ENCODE data around the gene IRS1. TPM values are rescaled to one million over a fixed set of nuclear protein-coding genes. Genes with fewer than 3 reads are reported as not detected.
"Not testable (repeated sequence)": the region's sequence is repeated elsewhere in the genome, so short reads cannot be mapped to it uniquely, and the experiment has no call there.

IRS1 gene
- total and polyA plus RNA-seq, 2 donors: 7.4 to 11.5 TPM

DNA sequence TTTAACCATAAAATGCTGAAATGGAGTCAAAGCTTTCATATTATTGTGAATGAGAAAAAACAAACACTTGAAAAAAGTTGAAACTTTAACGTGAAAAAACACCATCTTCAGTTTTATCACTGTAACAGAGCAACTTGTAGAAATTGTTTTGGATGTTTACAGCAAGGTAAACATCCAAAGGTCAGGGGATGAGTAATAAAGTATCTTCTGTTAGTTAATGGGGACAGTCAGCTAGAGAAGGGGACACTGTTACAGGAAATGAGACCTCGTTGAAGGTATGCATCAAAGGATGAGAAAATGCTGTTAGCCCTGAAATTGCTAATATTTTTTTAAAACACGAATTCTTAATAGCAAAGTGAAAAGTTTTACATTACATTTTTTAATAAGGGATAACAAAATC is 39.1 kb upstream of the IRS1 start:
- peaks cover 0 to 2% of the 10 kb centered on the region in 2 donors for H3K36me3 ChIP-seq (ENCODE audit: control insufficient read depth in 2 of 2, insufficient read depth in 2 of 2, low read length in 1 of 2)
- H3K27me3 ChIP-seq (ENCODE audit: control insufficient read depth in 2 of 2, insufficient read depth in 1 of 2, low read length in 1 of 2): no peaks in the 10 kb centered on the region
- H3K4me1 ChIP-seq (ENCODE audit: control insufficient read depth in 2 of 2, insufficient read depth in 2 of 2, low read length in 2 of 2): peaks cover 30 to 37% of the 10 kb centered on the region in 2 donors
- DNase-seq (ENCODE audit: low read depth in 6 of 9, low spot score in 9 of 9): no peak
- 58% methylated on average over 3 of the region's 3 CpGs for WGBS
- H3K9me3 ChIP-seq (ENCODE audit: control insufficient read depth in 2 of 2, insufficient read depth in 1 of 2, low read length in 1 of 2): no peaks in the 10 kb centered on the region
- peak overlapping the region in 1 of 2 donors; percentile 99 for H3K27ac ChIP-seq (ENCODE audit: low read depth in 1 of 2, low read length in 1 of 2)
- peak overlapping the region in 1 of 2 donors; percentile 4 for H3K4me3 ChIP-seq (ENCODE audit: low read length in 2 of 2)

DNA sequence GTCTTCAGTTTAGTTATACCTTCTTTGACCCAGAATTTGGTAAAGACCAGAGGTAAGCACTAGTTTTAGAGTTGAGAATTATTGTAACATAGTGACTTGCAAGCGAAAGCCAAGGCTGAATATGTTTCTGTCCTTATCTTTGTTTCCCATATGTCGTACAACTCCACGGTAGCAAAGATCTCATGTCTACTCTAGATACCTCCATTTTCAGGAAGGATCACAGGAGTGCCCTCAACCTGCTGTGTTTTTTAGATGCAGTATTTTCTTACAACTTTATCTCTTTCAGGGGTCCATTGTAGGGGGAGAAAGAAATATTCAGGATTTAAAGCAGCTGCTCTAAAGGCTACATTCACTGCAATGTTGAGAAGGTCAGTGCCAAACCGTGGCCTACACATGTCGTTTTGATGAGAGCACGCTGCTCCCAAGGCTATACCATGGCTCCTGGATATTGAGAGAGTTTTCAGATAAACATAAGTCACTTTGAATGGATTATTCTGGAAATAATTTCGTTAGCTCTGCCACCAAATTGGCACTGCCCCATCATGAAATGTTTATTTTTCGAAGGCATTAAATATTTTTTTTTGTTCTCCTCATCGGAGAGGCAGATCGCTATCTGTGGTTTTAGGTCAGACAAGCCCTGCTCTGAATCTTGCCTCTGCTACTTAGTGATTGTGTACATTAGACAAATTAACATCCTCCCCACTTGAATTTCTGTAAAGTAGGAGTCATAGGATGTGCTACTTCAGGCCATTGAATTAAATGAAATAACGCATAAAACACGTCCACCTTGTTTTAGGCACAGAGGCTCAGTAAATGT is 38.4 kb upstream of the IRS1 start:
- Histone ChIP-seq H3K9me3 (ENCODE audit: control insufficient read depth in 2 of 2, insufficient read depth in 1 of 2, low read length in 1 of 2) (no peaks in the 10 kb centered on the region), H3K4me3 (ENCODE audit: low read length in 2 of 2) (peak overlapping the region; percentile 4 to 9), H3K4me1 (ENCODE audit: control insufficient read depth in 2 of 2, insufficient read depth in 2 of 2, low read length in 2 of 2) (peaks cover 30 to 37% of the 10 kb centered on the region in 2 donors), H3K36me3 (ENCODE audit: control insufficient read depth in 2 of 2, insufficient read depth in 2 of 2, low read length in 1 of 2) (peaks cover 0 to 2% of the 10 kb centered on the region in 2 donors), H3K27ac (ENCODE audit: low read depth in 1 of 2, low read length in 1 of 2) (peak overlapping the region; percentile 99 to 100), H3K27me3 (ENCODE audit: control insufficient read depth in 2 of 2, insufficient read depth in 1 of 2, low read length in 1 of 2) (no peaks in the 10 kb centered on the region)
- 68% methylated on average over 12 of the region's 12 CpGs for WGBS
- peak in 1 of 9 donors; percentile 45 for DNase-seq (ENCODE audit: low read depth in 6 of 9, low spot score in 9 of 9)

DNA sequence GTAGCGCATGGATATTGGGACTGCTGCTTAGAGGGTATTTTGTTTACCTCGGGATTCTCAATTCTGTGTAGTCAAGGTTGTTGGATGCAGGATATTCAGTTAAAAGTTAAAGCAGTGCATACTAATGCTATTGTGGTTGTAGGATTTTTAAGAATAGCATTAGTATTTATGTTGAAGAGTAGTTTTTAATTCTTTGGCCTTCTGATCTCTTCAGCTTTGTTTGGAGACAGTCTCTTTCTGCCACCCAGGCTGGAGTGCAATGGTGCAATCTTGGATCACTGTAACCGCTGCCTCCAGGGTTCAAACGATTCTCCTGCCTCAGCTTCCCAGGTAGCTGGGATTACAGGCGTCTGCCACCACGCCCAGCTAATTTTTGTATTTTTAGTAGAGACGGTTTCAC is 37.7 kb upstream of the IRS1 start:
- H3K4me1 ChIP-seq (ENCODE audit: control insufficient read depth in 2 of 2, insufficient read depth in 2 of 2, low read length in 2 of 2): peaks cover 30 to 37% of the 10 kb centered on the region in 2 donors
- no peaks in the 10 kb centered on the region for H3K9me3 ChIP-seq (ENCODE audit: control insufficient read depth in 2 of 2, insufficient read depth in 1 of 2, low read length in 1 of 2)
- H3K36me3 ChIP-seq (ENCODE audit: control insufficient read depth in 2 of 2, insufficient read depth in 2 of 2, low read length in 1 of 2): peaks cover 0 to 2% of the 10 kb centered on the region in 2 donors
- H3K27ac ChIP-seq (ENCODE audit: low read depth in 1 of 2, low read length in 1 of 2): peak overlapping the region; percentile 99 to 100
- no peaks in the 10 kb centered on the region for H3K27me3 ChIP-seq (ENCODE audit: control insufficient read depth in 2 of 2, insufficient read depth in 1 of 2, low read length in 1 of 2)
- 93% methylated on average over 7 of the region's 7 CpGs for WGBS
- peak overlapping the region; percentile 72 to 84 for H3K4me3 ChIP-seq (ENCODE audit: low read length in 2 of 2)
- DNase-seq (ENCODE audit: low read depth in 6 of 9, low spot score in 9 of 9): no peak

DNA sequence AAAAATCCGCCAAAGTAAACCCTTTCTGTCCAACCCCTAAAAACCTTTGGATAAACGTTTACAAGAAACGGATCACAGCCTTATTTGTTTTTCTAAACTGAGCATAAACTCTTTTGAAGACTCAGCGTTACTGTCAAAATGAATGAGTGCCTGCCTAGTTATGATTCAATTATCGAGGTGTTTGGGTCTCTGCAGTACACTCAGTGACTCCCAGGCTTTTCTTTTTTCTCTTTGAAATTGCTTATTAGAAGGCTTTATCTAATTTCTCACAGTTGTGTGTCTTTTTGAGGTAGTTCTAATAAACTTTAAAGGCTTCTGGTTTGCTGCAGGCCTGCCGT is 36.9 kb upstream of the IRS1 start:
- H3K4me3 ChIP-seq (ENCODE audit: low read length in 2 of 2): peak overlapping the region; percentile 72 to 84
- peaks cover 0 to under 1% of the 10 kb centered on the region in 2 donors for H3K36me3 ChIP-seq (ENCODE audit: control insufficient read depth in 2 of 2, insufficient read depth in 2 of 2, low read length in 1 of 2)
- no peaks in the 10 kb centered on the region for H3K9me3 ChIP-seq (ENCODE audit: control insufficient read depth in 2 of 2, insufficient read depth in 1 of 2, low read length in 1 of 2)
- no peak for DNase-seq (ENCODE audit: low read depth in 6 of 9, low spot score in 9 of 9)
- peaks cover 30 to 37% of the 10 kb centered on the region in 2 donors for H3K4me1 ChIP-seq (ENCODE audit: control insufficient read depth in 2 of 2, insufficient read depth in 2 of 2, low read length in 2 of 2)
- WGBS: 3% methylated on average over 6 of the region's 6 CpGs
- no peaks in the 10 kb centered on the region for H3K27me3 ChIP-seq (ENCODE audit: control insufficient read depth in 2 of 2, insufficient read depth in 1 of 2, low read length in 1 of 2)
- H3K27ac ChIP-seq (ENCODE audit: low read depth in 1 of 2, low read length in 1 of 2): peak overlapping the region; percentile 99 to 100

DNA sequence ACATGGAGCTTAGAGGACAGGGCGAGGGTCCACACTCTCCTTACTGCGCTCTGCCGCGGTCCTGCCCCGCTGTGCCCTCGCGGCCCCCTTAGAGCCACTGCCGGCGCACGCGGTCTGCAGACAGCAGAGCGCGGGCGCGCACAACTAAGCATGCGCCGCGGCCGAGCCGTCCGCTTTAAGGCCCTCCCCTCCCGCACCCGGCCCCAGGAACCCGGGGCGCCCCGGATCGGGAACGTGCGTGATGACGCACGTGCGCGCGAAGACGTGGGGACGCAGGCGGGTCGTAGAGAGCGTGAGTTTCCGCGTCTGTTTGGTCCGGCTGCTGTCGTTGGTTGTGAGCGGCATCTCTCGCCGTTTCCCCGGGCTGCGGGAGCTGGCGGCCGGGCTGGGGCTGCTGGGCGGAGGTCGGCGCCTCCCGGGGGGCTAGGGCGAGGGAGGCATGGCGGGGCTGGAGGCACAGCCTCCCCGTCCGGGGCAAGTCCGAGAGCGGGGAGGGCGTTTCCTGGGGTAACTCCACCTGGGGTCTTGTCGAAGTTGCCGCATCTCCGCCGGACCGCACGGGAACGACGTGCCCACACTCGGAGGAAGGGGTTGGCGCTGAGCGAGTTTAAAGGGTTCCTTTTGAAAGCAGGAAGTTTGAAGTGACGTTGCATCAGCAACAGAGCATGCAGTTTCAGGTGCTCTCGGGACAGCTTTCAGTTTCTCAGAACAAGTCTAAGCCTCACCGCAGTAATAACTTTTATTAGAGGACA is 36.4 kb upstream of the IRS1 start, which contains the start of gene RHBDD1:
TSS of gene RHBDD1 (plus strand) at position 259 of the 752 bp plus-strand sequence. CDS start 28,640 bp downstream, outside the sequence.
- H3K4me3 ChIP-seq (ENCODE audit: low read length in 2 of 2): peak within 1 kb of the TSS; percentile 72 to 84

DNA sequence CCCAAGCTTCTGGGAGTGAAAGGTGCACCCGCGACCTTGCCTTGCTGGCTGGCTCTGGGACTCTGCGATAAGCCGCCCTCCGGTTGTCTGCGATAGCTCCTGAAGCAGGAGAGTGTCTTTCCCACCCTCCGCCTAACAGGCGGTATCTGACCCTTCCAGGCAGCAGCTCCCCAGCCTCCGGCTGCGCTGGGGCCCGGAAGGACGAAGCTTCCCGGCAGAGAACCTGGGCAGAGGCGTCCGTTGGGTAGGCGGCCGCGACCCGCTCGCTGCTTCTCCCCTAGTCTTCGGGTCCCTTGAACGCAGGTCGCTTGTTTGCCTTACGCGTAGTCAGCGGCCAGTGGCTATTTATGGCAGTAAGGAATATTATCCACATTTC is 35.8 kb upstream of the IRS1 start:
- peaks cover 31 to 38% of the 10 kb centered on the region in 2 donors for H3K4me1 ChIP-seq (ENCODE audit: control insufficient read depth in 2 of 2, insufficient read depth in 2 of 2, low read length in 2 of 2)
- H3K36me3 ChIP-seq (ENCODE audit: control insufficient read depth in 2 of 2, insufficient read depth in 2 of 2, low read length in 1 of 2): peaks cover 0 to 11% of the 10 kb centered on the region in 2 donors
- no peaks in the 10 kb centered on the region for H3K27me3 ChIP-seq (ENCODE audit: control insufficient read depth in 2 of 2, insufficient read depth in 1 of 2, low read length in 1 of 2)
- DNase-seq (ENCODE audit: low read depth in 6 of 9, low spot score in 9 of 9): peak in 1 of 9 donors; percentile 39
- H3K27ac ChIP-seq (ENCODE audit: low read depth in 1 of 2, low read length in 1 of 2): peak overlapping the region; percentile 99 to 100
- peak overlapping the region; percentile 72 to 84 for H3K4me3 ChIP-seq (ENCODE audit: low read length in 2 of 2)
- H3K9me3 ChIP-seq (ENCODE audit: control insufficient read depth in 2 of 2, insufficient read depth in 1 of 2, low read length in 1 of 2): no peaks in the 10 kb centered on the region
- 9% methylated on average over 26 of the region's 26 CpGs for WGBS

More for the DNA sequence above, 36.4 kb upstream of the IRS1 start, which contains the start of gene RHBDD1:
- H3K36me3 ChIP-seq (ENCODE audit: control insufficient read depth in 2 of 2, insufficient read depth in 2 of 2, low read length in 1 of 2): peaks cover 0 to 6% of the 10 kb centered on the region in 2 donors
- H3K27me3 ChIP-seq (ENCODE audit: control insufficient read depth in 2 of 2, insufficient read depth in 1 of 2, low read length in 1 of 2): no peaks in the 10 kb centered on the region
- peaks cover 30 to 36% of the 10 kb centered on the region in 2 donors for H3K4me1 ChIP-seq (ENCODE audit: control insufficient read depth in 2 of 2, insufficient read depth in 2 of 2, low read length in 2 of 2)
- H3K9me3 ChIP-seq (ENCODE audit: control insufficient read depth in 2 of 2, insufficient read depth in 1 of 2, low read length in 1 of 2): no peaks in the 10 kb centered on the region
- under 1% methylated on average over 75 of the region's 75 CpGs for WGBS
- DNase-seq (ENCODE audit: low read depth in 6 of 9, low spot score in 9 of 9): peak; percentile 89 to 99 (median 96)
- peak within 1 kb of the TSS; percentile 99 to 100 for H3K27ac ChIP-seq (ENCODE audit: low read depth in 1 of 2, low read length in 1 of 2)

DNA sequence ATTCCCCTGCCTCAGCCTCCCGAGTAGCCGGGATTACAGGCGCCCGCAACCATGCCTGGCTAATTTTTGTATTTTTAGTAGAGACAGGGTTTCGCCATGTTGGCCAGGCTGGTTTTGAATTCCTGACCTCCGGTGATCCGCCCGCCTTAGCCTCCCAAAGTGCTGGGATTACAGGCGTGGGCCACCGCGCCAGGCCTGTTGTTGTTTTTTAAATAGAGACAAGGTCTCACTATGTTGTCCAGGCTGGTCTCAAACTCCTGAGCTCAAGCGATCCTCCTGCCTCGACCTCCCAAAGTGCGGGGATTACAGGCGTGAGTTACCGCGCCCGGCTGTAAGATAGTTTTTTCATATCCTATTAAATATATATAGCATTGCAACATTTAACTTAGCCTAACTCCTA is 35.3 kb upstream of the IRS1 start:
- H3K9me3 ChIP-seq (ENCODE audit: control insufficient read depth in 2 of 2, insufficient read depth in 1 of 2, low read length in 1 of 2); H3K27me3 ChIP-seq (ENCODE audit: control insufficient read depth in 2 of 2, insufficient read depth in 1 of 2, low read length in 1 of 2); DNase-seq (ENCODE audit: low read depth in 6 of 9, low spot score in 9 of 9): not testable (repeated sequence)
- H3K27ac ChIP-seq (ENCODE audit: low read depth in 1 of 2, low read length in 1 of 2): peak overlapping the region; percentile 46 to 99
- peaks cover 0 to 11% of the 10 kb centered on the region in 2 donors for H3K36me3 ChIP-seq (ENCODE audit: control insufficient read depth in 2 of 2, insufficient read depth in 2 of 2, low read length in 1 of 2)
- H3K4me3 ChIP-seq (ENCODE audit: low read length in 2 of 2): peak overlapping the region; percentile 72 to 84
- WGBS: 89% methylated on average over 18 of the region's 18 CpGs
- peaks cover 26 to 35% of the 10 kb centered on the region in 2 donors for H3K4me1 ChIP-seq (ENCODE audit: control insufficient read depth in 2 of 2, insufficient read depth in 2 of 2, low read length in 2 of 2)

DNA sequence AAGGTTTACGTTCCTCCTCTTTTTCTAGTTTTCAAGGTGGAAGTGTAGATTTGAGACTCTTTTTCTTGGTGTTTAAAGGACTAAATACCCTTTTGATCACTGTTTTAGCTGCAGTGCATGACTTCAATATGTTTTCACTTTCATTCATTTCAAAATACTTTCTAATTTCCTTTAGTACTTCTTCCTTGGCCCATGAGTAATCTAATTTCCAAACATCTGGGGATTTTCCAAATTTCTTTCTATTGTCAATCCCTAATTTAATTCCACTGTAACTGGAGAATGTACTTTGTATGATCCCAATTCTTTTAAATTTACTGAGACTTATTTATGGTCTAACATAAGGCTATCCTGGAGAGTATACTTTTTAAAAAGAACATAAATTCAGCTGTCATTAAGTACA is 32.4 kb upstream of the IRS1 start:
- peaks cover 3 to 14% of the 10 kb centered on the region in 2 donors for H3K4me1 ChIP-seq (ENCODE audit: control insufficient read depth in 2 of 2, insufficient read depth in 2 of 2, low read length in 2 of 2)
- no peaks in the 10 kb centered on the region for H3K9me3 ChIP-seq (ENCODE audit: control insufficient read depth in 2 of 2, insufficient read depth in 1 of 2, low read length in 1 of 2)
- peak overlapping the region in 1 of 2 donors; percentile 99 for H3K27ac ChIP-seq (ENCODE audit: low read depth in 1 of 2, low read length in 1 of 2)
- peak overlapping the region; percentile 72 to 84 for H3K4me3 ChIP-seq (ENCODE audit: low read length in 2 of 2)
- no peak for DNase-seq (ENCODE audit: low read depth in 6 of 9, low spot score in 9 of 9)
- H3K27me3 ChIP-seq (ENCODE audit: control insufficient read depth in 2 of 2, insufficient read depth in 1 of 2, low read length in 1 of 2): no peaks in the 10 kb centered on the region
- peaks cover 0 to 11% of the 10 kb centered on the region in 2 donors for H3K36me3 ChIP-seq (ENCODE audit: control insufficient read depth in 2 of 2, insufficient read depth in 2 of 2, low read length in 1 of 2)
- WGBS: 95% methylated on average over 1 of the region's 1 CpG

DNA sequence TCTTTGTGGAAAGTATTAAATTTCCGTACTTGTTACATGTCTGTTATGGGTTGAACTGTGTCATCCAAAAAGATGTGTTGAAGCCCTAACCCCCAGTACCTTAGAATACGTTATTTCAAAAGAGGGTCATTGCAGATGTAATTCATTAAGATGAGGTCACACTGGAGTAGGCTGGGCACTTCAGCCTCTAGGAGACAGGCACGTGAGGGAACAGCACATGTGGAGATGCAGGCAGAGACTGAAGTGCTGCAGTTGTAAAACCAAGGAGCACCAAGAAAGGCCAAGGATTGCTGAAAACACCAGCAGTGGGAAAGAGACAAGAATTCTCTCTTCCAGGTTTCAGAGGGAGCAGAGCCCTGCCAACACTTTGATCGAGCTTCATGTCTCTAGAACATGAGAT is 31.6 kb upstream of the IRS1 start:
- 98% methylated on average over 4 of the region's 4 CpGs for WGBS
- Histone ChIP-seq H3K4me3 (ENCODE audit: low read length in 2 of 2) (no peak overlapping the region), H3K9me3 (ENCODE audit: control insufficient read depth in 2 of 2, insufficient read depth in 1 of 2, low read length in 1 of 2) (no peaks in the 10 kb centered on the region), H3K4me1 (ENCODE audit: control insufficient read depth in 2 of 2, insufficient read depth in 2 of 2, low read length in 2 of 2) (peaks cover 3 to 10% of the 10 kb centered on the region in 2 donors), H3K36me3 (ENCODE audit: control insufficient read depth in 2 of 2, insufficient read depth in 2 of 2, low read length in 1 of 2) (peaks cover 0 to 11% of the 10 kb centered on the region in 2 donors), H3K27me3 (ENCODE audit: control insufficient read depth in 2 of 2, insufficient read depth in 1 of 2, low read length in 1 of 2) (no peaks in the 10 kb centered on the region), H3K27ac (ENCODE audit: low read depth in 1 of 2, low read length in 1 of 2) (peak overlapping the region in 1 of 2 donors; percentile 7)
- DNase-seq (ENCODE audit: low read depth in 6 of 9, low spot score in 9 of 9): no peak
